ENCODE results near the gene SLIT1.

- TF ChIP-seq CTCF (conservative IDR thresholded peaks at IDR 0.05): no peak
- no peak for TF ChIP-seq ZFX (IDR thresholded peaks at IDR 0.05)
Measured at GRCh38 chr10:96982149-96982930, 203.4 kb downstream of the SLIT1 start.

Measured in C4-2B (cell line).